H1 (cell line): ENCODE results near the gene SEC61A1.

ENCODE experiments used
- ASH2L ChIP-seq: fragments of 200-600, 300-600 bp; sonication (generic); IDR thresholded peaks from one replicate; pipeline ENCODE4 v1.7.1; 2017; ENCODE audit warnings: low read length
- BCL11A ChIP-seq, 2 experiments: IDR thresholded peaks; one replicate each; pipeline ENCODE4 v1.6.1; 2011; ENCODE audit warnings: low read depth in 2 of 2, low read length in 2 of 2, mild to moderate bottlenecking in 2 of 2
- CEBPB ChIP-seq: IDR thresholded peaks from 2 replicates; pipeline ENCODE4 v1.6.1; 2012; ENCODE audit warnings: low read depth, low read length
- CTCF ChIP-seq, 3 experiments: IDR thresholded peaks; 1 replicate in 2 of 3; 2 replicates in 1 of 3; pipeline versions ENCODE4 v1.5.1 to v1.6.1; 2011; ENCODE audit warnings: low read length in 3 of 3, mild to moderate bottlenecking in 3 of 3, inconsistent platforms in 2 of 3, low read depth in 1 of 3, moderate library complexity in 1 of 3; ENCODE audit not compliant: insufficient read depth in 1 of 3; ENCODE audit errors: control extremely low read depth in 1 of 3
- POLR2A ChIP-seq, 2 experiments: IDR thresholded peaks; 1 replicate in 1 of 2; 2 replicates in 1 of 2; pipeline ENCODE4 v1.6.1; 2011; ENCODE audit warnings: low read depth in 2 of 2, low read length in 2 of 2, mild to moderate bottlenecking in 2 of 2; ENCODE audit errors: control extremely low read depth in 1 of 2
- RAD21 ChIP-seq, 2 experiments: IDR thresholded peaks in 1 of 2; conservative IDR thresholded peaks in 1 of 2; 2 replicates each; pipeline ENCODE4 v1.6.1; 2011; ENCODE audit warnings: low read depth in 2 of 2, low read length in 2 of 2, improper control_type of control experiment in 1 of 2, inconsistent platforms in 1 of 2, mild to moderate bottlenecking in 1 of 2, moderate library complexity in 1 of 2
- SP2 ChIP-seq: IDR thresholded peaks from 2 replicates; pipeline ENCODE4 v1.6.1; 2012; ENCODE audit warnings: mild to moderate bottlenecking, low read length, inconsistent platforms
- USF2 ChIP-seq: IDR thresholded peaks from 2 replicates; pipeline ENCODE4 v1.6.1; 2011; ENCODE audit warnings: low read length, improper control_type of control experiment
- ZNF274 ChIP-seq: IDR thresholded peaks from 2 replicates; pipeline ENCODE4 v1.7.0; 2012; ENCODE audit warnings: low read length, borderline replicate concordance; ENCODE audit errors: extremely low read depth
- TF ChIP-seq, protein P1 (sequence below): IDR thresholded peaks from 2 replicates; pipeline ENCODE4 v1.6.1; 2012; ENCODE audit warnings: inconsistent platforms

- TF ChIP-seq USF2 (no peak), RAD21 (IDR thresholded peaks at IDR 0.05 in 1 of 2, conservative IDR thresholded peaks at IDR 0.05 in 1 of 2; ENCODE audit: low read depth in 2 of 2, low read length in 2 of 2) (no peak), CTCF (IDR thresholded peaks at IDR 0.05; ENCODE audit: control extremely low read depth in 1 of 3, insufficient read depth in 1 of 3, low read depth in 1 of 3, low read length in 3 of 3) (no peak), ZNF274 (no peak), SP2 (no peak), BCL11A (IDR thresholded peaks at IDR 0.05; ENCODE audit: low read depth in 2 of 2, low read length in 2 of 2) (no peak), CEBPB (no peak), POLR2A (IDR thresholded peaks at IDR 0.05; ENCODE audit: control extremely low read depth in 1 of 2, low read depth in 2 of 2, low read length in 2 of 2) (no peak), ASH2L (no peak)
- TF ChIP-seq, protein P1, sequence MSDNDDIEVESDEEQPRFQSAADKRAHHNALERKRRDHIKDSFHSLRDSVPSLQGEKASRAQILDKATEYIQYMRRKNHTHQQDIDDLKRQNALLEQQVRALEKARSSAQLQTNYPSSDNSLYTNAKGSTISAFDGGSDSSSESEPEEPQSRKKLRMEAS: no peak
Observed at GRCh38 chr3:128069271-128069670, 17.0 kb downstream of the SEC61A1 start.
